Measurements from ENCODE around the gene FMO3.

- TF ChIP-seq, protein P1, sequence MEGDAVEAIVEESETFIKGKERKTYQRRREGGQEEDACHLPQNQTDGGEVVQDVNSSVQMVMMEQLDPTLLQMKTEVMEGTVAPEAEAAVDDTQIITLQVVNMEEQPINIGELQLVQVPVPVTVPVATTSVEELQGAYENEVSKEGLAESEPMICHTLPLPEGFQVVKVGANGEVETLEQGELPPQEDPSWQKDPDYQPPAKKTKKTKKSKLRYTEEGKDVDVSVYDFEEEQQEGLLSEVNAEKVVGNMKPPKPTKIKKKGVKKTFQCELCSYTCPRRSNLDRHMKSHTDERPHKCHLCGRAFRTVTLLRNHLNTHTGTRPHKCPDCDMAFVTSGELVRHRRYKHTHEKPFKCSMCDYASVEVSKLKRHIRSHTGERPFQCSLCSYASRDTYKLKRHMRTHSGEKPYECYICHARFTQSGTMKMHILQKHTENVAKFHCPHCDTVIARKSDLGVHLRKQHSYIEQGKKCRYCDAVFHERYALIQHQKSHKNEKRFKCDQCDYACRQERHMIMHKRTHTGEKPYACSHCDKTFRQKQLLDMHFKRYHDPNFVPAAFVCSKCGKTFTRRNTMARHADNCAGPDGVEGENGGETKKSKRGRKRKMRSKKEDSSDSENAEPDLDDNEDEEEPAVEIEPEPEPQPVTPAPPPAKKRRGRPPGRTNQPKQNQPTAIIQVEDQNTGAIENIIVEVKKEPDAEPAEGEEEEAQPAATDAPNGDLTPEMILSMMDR (IDR thresholded peaks at IDR 0.05; ENCODE audit: borderline replicate concordance, extremely low read depth, low read length, poor library complexity, severe bottlenecking): no peak
- no peak for TF ChIP-seq EZH2 (IDR thresholded peaks at IDR 0.05; ENCODE audit: borderline replicate concordance, low read depth, low read length, severe bottlenecking)
Measured at GRCh38 chr1:171142416-171143385, 52.0 kb downstream of the FMO3 start.

All from DND-41 (cell line).